Measurements from ENCODE around the gene AP5Z1. TPM values are rescaled to one million over a fixed set of nuclear protein-coding genes. Genes with fewer than 3 reads are reported as not detected.

The AP5Z1 gene
- total and polyA plus RNA-seq, 2 donors = 15.8 to 29.3 TPM

DNA sequence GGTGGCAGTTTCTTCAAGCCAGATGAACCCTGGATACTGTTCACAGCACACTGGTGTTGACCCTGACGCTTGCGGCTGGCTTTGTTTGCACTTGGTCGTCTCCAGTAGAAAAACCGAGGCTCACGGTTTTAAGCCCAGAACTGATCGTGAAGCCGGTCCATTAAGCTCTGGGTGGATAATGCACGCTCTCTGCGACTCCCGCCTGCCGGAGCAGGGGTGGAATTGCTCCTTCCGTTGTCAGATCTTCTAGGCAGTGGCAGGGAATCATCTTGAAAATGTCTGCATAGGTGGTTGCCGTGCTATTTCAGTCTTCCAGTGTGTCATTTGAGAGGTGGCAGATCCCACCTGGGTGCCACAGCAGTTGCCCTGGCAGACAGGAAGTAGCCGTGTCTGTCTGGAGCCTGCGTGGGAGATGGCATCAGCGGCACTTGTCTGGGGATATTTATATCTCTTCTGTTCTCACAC lies 35.9 kb upstream of the AP5Z1 start:
- WGBS = 19% methylated on average over 16 of the region's 16 CpGs
- H3K4me3 ChIP-seq (ENCODE audit: low read depth, low read length) = no peak overlapping the region
- peaks cover 10% of the 10 kb centered on the region for H3K36me3 ChIP-seq (ENCODE audit: insufficient read depth)
- DNase-seq (ENCODE audit: extremely low spot score) = no peak
- peaks cover 4% of the 10 kb centered on the region for H3K4me1 ChIP-seq (ENCODE audit: insufficient read depth)
- H3K27ac ChIP-seq (ENCODE audit: low read depth) = peak overlapping the region; percentile 48

DNA sequence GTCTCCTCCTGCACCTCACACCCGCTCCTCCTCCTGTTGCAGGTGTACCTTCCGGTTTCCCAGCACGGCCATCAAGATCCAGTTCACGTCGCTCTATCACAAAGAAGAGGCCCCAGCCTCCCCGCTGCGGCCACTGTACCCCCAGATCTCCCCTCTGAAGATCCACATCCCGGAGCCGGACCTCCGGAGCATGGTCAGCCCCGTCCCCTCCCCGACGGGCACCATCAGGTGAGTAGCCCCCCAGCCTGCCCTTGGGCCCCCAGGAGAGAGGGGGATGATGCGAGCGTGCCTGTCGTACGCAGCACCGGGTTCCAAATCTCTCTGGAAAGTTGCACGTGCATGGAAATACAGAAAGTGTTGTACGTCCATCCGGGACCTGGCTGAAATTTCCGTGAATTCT lies 34.6 kb upstream of the AP5Z1 start:
- H3K27ac ChIP-seq (ENCODE audit: low read depth) = no peak overlapping the region
- H3K4me3 ChIP-seq (ENCODE audit: low read depth, low read length) = no peak overlapping the region
- 94% methylated on average over 22 of the region's 22 CpGs for whole genome bisulfite sequencing
- H3K4me1 ChIP-seq (ENCODE audit: insufficient read depth) = peaks cover 5% of the 10 kb centered on the region
- peaks cover 10% of the 10 kb centered on the region for H3K36me3 ChIP-seq (ENCODE audit: insufficient read depth)
- no peak for DNase-seq (ENCODE audit: extremely low spot score)

DNA sequence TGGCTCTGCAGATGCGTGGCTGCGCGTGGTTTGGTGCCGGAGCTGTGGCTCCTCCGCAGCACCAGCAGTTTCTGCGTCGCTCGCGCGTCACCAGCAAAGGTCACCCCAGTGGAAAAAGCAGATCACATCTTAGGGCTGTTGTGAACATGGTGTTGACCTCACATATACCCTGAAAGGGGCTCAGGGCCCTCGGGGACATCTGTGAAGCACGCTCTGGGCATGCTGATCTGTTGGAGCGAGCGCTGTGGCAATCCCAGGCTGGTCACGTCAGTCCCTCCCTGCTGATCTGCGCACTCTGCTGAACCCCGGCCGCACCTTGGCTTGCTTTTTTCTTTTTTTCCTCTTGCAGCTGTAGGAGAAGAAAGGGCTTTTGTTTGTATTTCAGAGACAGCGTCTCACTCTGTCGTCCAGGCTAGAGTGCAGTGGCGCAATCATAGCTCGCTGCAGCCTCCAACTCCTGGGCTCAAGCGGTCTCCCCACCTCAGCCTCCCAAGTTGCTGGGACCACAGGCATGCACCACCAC lies 33.3 kb upstream of the AP5Z1 start:
- DNase-seq (ENCODE audit: extremely low spot score) = no peak
- peaks cover 5% of the 10 kb centered on the region for H3K4me1 ChIP-seq (ENCODE audit: insufficient read depth)
- H3K36me3 ChIP-seq (ENCODE audit: insufficient read depth) = peaks cover 10% of the 10 kb centered on the region
- no peak overlapping the region for H3K4me3 ChIP-seq (ENCODE audit: low read depth, low read length)
- H3K27ac ChIP-seq (ENCODE audit: low read depth) = no peak overlapping the region
- WGBS = 95% methylated on average over 23 of the region's 23 CpGs

DNA sequence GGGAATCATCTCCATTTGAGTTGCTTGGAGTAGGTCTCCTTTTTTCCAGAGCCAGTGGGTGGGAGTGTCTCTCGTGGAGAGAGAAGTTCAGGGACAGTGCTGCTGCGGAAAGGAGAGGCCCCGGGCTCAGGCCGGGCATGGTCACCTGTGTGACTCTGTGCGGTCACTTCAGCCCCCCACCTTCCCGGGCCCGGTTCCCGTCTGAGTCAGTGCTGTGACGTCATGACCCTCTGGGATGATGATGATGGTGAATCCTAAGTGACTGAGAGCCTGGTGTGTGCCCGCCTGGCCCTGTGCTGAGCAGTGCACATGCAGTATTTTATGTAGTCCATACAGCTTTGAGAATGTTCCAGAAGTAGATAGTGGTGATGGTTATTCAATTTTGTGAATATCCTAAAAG lies 32.6 kb upstream of the AP5Z1 start:
- 89% methylated on average over 10 of the region's 10 CpGs for WGBS
- Histone ChIP-seq H3K4me1 (ENCODE audit: insufficient read depth) (peaks cover 5% of the 10 kb centered on the region), H3K4me3 (ENCODE audit: low read depth, low read length) (no peak overlapping the region), H3K27ac (ENCODE audit: low read depth) (no peak overlapping the region), H3K36me3 (ENCODE audit: insufficient read depth) (peaks cover 10% of the 10 kb centered on the region)
- DNase-seq (ENCODE audit: extremely low spot score) = no peak

DNA sequence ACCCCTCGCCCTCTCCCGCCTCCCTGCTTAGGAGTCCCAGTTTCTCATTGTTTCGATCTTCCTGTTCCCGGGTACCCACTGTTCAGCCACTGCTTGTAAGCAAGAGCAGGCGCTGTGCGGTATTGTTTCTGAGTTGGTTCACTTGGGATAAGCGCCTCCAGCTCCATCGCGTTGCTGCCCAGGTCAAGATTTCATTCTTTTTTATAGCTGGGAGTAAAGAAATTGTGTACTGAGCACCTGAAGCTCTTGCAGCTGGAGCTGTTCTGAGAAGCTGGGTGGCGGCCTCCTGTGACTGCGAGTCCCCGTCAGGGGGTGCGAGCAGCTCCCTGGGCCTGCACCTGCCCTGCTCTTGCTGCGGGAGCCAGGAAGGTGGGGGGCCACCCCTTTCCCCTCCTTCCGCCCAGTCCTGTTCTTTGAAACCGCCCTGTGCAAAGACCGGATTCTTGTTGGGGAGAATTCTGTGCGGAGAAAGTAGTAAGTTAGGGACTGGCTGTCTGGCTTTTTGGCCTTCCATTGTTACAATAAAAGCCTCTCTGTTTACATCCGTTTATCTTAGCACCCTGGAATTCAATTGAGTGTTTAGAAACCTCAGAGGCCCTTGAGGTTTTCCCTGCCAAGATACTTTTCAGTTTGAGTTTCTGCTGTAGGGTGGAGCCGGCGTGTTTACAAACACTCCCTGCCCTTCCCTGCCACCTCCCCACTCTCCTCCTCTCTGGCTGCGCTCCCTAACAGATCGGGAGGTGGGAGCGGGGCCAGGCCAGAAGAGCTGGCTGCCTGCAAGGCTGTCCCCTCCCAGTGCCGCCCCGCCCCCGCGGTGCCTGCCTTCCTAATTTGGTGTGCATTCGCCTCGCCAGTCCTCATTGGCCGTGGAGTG lies 30.8 kb upstream of the AP5Z1 start:
- Histone ChIP-seq H3K4me3 (ENCODE audit: low read depth, low read length) (peak overlapping the region; percentile 4), H3K36me3 (ENCODE audit: insufficient read depth) (peaks cover 10% of the 10 kb centered on the region), H3K4me1 (ENCODE audit: insufficient read depth) (peaks cover 3% of the 10 kb centered on the region), H3K27ac (ENCODE audit: low read depth) (peak overlapping the region; percentile 97)
- DNase-seq (ENCODE audit: extremely low spot score) = peak; percentile 91
- 15% methylated on average over 31 of the region's 31 CpGs for WGBS

DNA sequence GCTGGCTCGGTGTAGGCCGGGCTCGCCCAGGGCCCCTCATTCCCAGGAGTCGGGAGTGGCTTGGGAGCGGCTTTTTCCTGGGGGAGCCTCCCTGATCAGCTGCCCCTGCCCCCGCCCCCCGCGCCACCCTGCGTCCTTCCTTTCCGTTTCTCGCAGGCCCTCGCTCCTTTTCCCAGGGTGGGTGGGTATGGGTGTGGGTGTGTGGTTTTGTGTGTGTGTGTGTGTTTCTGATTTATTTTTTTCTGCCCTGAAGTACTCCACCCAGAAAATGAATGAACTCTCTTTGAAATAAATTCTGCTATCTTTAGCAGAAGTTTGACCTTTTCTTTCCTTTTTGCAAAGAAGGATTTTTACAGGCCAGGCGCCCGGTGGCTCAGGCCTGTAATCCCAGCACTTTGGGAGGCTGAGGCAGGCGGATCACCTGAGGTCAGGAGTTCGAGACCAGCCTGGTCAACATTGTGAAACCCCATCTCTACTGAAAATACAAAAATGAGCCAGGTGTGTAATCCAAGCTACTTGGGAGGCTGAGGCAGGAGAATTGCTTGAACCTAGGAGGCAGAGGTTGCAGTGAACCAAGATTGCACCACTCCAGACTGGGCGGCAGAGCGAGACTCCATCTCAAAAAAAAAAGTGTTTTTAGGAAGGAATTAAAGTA lies 30.0 kb upstream of the AP5Z1 start:
- H3K36me3 ChIP-seq (ENCODE audit: insufficient read depth) = peaks cover 10% of the 10 kb centered on the region
- H3K27ac ChIP-seq (ENCODE audit: low read depth) = peak overlapping the region; percentile 97
- peak overlapping the region; percentile 4 for H3K4me3 ChIP-seq (ENCODE audit: low read depth, low read length)
- DNase-seq (ENCODE audit: extremely low spot score) = no peak
- WGBS = 9% methylated on average over 18 of the region's 18 CpGs
- peaks cover 3% of the 10 kb centered on the region for H3K4me1 ChIP-seq (ENCODE audit: insufficient read depth)

DNA sequence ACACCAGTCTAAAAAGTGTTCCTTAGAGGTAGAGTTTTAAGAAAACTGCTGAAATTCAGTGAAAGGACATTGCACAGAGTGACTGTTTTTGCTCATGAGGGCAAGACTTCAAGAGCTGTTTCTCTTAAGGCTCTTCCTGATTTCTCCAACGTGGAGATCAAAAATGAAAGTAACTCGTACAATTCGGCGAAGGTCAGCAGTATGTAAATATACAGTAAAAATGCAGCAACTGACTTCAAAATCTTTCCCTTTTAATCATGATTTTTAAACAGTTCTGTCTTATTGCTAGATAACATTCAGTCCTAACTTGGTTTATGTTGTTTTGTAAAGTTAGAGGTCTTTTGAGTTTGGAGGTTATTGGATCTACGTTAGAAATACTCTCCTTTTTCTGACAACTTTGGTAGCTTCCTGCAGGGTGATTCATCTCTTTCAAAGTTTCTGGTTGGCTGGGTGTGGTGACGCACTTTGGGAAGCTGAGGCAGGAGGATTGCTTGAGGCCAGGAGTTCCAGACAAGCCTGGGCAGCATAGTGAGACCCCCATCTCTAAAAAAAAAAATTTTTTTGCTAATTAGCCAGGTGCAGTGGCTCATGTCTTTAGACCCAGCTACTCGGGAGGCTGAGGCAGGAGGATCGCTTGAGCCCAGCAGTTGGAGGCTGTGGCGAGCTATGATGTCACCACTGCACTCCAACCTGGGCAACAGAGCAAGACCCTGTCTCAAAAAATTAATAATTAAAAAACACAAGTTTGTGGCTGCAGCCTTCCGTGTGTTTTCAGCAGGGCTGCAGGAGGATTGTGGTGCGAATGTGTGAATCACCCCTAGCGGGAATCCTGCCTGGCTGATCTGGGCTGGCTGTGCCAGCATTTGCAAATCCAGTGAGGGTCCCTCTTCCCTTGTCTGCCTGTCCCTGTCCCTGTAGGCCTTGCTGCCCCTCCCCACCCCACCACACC lies 29.2 kb upstream of the AP5Z1 start:
- Histone ChIP-seq H3K27ac (ENCODE audit: low read depth) (peak overlapping the region; percentile 97), H3K4me3 (ENCODE audit: low read depth, low read length) (no peak overlapping the region), H3K4me1 (ENCODE audit: insufficient read depth) (peaks cover 3% of the 10 kb centered on the region), H3K36me3 (ENCODE audit: insufficient read depth) (peaks cover 7% of the 10 kb centered on the region)
- DNase-seq (ENCODE audit: extremely low spot score) = no peak
- 46% methylated on average over 12 of the region's 12 CpGs for WGBS

DNA sequence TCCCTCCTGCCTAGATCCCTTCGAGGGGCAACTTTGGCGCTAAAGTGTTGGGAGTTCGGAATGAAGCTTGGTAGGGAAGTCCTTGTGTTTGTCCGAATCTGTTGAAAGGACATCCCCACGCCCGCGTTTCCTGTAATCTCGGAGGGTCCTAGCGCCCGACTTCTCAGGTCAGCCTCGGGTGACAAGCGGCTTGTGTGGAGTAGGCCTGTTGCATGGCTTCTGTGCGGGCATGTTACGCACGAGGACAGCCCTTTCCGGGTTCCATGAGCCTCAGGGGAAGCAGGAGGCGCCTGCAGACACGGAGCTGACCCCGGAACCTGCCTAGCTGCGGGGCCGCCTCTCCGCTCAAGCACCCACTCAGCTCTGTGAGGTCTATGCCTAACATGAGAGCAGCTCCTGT lies 28.4 kb upstream of the AP5Z1 start:
- H3K36me3 ChIP-seq (ENCODE audit: insufficient read depth) = peaks cover 7% of the 10 kb centered on the region
- peaks cover 3% of the 10 kb centered on the region for H3K4me1 ChIP-seq (ENCODE audit: insufficient read depth)
- no peak overlapping the region for H3K4me3 ChIP-seq (ENCODE audit: low read depth, low read length)
- DNase-seq (ENCODE audit: extremely low spot score) = no peak
- WGBS = 90% methylated on average over 22 of the region's 22 CpGs
- H3K27ac ChIP-seq (ENCODE audit: low read depth) = peak overlapping the region; percentile 97

DNA sequence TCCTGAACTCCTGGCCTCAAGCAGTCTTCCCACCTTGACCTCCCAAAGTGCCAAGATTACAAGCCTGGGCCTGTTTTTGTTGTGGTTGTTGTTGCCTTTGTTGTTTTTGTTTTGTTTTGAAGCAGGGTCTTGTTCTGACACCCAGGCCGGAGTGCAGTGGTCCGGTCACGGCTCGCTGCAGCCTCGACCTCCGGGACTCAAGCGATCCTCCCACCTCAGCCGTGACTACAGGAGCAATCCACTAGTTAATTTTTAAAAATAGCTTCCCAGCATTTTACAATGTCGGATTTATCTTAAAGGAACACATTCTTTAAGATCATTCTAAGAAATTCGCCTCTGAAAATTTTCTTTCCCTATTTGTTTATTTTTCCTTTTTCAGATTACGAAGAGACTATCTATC lies 27.7 kb upstream of the AP5Z1 start:
- peaks cover 3% of the 10 kb centered on the region for H3K4me1 ChIP-seq (ENCODE audit: insufficient read depth)
- WGBS = 72% methylated on average over 11 of the region's 11 CpGs
- no peak for DNase-seq (ENCODE audit: extremely low spot score)
- peak overlapping the region; percentile 44 for H3K27ac ChIP-seq (ENCODE audit: low read depth)
- H3K36me3 ChIP-seq (ENCODE audit: insufficient read depth) = peaks cover 2% of the 10 kb centered on the region
- H3K4me3 ChIP-seq (ENCODE audit: low read depth, low read length) = no peak overlapping the region

DNA sequence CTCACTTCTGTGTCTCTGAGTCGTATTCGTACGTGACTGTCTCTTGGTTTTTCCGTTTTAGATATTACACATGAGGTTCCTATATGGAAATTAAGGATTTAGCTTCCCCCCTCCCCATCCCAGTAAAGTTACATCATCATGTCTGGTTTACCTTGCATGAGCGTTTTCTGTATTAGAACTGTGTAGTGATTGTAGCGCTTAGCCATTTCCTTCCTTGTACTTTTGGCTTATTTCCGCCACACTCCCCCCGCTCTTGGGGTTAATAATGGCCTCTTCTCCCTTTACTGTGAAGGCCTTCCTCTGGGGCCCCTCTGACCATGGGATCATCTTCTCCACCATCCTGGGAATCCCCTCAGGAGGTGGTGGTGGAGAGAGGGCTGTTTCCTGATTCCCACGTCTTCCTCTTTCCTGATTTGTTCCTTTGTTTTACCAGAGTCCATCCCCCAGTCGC lies 27.2 kb upstream of the AP5Z1 start:
- Histone ChIP-seq H3K36me3 (ENCODE audit: insufficient read depth) (no peaks in the 10 kb centered on the region), H3K4me3 (ENCODE audit: low read depth, low read length) (no peak overlapping the region), H3K27ac (ENCODE audit: low read depth) (no peak overlapping the region), H3K4me1 (ENCODE audit: insufficient read depth) (peaks cover 3% of the 10 kb centered on the region)
- no peak for DNase-seq (ENCODE audit: extremely low spot score)
- 68% methylated on average over 10 of the region's 10 CpGs for WGBS

DNA sequence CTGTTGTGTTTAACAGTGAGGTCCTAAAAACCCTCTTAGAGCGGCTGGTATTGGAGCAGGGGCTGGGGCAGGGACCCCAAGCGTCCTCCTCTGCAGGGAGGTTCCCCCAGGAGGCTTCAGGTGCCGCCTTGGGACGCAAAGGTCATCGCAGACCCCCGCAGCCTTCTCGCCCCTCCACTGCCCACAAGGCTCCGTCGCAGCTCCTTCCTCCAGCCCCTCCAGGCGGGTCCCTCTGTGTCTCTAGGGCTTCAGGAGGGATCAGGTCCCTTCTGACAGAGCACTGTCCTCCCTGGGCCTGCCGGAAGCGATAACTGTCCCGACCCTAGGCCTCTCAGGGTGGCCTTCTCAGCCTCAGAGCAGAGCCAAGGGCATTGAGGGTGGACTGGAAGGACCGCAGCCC lies 26.1 kb upstream of the AP5Z1 start:
- H3K4me1 ChIP-seq (ENCODE audit: insufficient read depth) = peaks cover 2% of the 10 kb centered on the region

DNA sequence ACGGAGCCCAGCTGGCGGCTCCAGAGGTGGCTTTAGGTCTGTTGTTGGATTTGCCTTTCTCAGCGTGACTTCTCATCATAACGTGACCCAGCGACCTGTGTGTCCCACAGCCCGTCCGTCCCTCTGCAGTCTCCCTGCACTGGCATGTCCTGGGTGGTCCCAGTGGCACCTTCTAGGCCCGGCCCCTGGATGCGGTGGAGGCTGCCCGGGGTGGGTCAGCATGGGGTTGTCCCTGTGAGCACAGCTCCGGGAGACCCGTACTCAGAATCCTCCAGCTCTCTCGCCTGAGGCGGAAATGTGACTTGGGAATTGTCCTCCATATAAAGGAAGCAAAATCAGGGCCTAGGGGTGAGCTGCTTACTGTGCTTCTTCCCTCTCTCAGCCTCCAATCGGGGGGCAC lies 25.6 kb upstream of the AP5Z1 start:
- no peaks in the 10 kb centered on the region for H3K4me1 ChIP-seq (ENCODE audit: insufficient read depth)
- no peak for DNase-seq (ENCODE audit: extremely low spot score)
- H3K27ac ChIP-seq (ENCODE audit: low read depth) = no peak overlapping the region
- no peaks in the 10 kb centered on the region for H3K36me3 ChIP-seq (ENCODE audit: insufficient read depth)
- no peak overlapping the region for H3K4me3 ChIP-seq (ENCODE audit: low read depth, low read length)
- WGBS = 84% methylated on average over 15 of the region's 15 CpGs

More for the DNA sequence above, 26.1 kb upstream of the AP5Z1 start:
- 89% methylated on average over 14 of the region's 14 CpGs for WGBS
- Histone ChIP-seq H3K4me3 (ENCODE audit: low read depth, low read length) (no peak overlapping the region), H3K36me3 (ENCODE audit: insufficient read depth) (no peaks in the 10 kb centered on the region), H3K27ac (ENCODE audit: low read depth) (peak overlapping the region; percentile 3)
- DNase-seq (ENCODE audit: extremely low spot score) = no peak

DNA sequence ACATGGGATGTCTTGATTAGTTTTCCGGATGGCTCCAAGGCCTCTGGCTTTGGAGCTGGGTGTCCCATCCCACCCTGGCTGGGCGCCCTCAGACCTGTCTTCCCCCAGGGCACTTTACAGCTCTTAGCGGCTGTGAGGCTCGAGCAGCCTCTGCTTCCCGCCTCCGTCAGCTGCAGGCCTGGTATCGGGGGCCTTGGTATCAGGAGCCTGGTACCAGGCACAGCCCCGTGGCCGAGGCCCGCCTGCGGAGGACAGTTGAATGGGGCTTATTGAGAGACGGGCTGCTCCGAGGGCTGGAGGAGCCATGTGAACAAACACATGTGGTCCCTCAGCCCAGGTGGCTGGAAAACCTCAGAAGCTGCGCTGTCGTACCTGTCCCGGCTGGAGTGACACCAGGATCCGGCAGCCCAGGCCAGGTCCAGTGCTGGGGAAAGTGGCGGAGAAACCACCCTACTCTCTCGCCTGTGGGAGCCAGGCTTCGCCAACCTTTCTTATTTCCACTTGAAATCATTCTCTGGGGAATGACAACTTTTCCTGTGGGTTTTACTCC lies 23.9 kb upstream of the AP5Z1 start:
- 94% methylated on average over 20 of the region's 20 CpGs for WGBS
- Histone ChIP-seq H3K27ac (ENCODE audit: low read depth) (no peak overlapping the region), H3K4me1 (ENCODE audit: insufficient read depth) (no peaks in the 10 kb centered on the region), H3K36me3 (ENCODE audit: insufficient read depth) (no peaks in the 10 kb centered on the region), H3K4me3 (ENCODE audit: low read depth, low read length) (no peak overlapping the region)
- DNase-seq (ENCODE audit: extremely low spot score) = no peak

Measured in urinary bladder (tissue), 4 donors.